Astrocyte (in vitro differentiated cells and primary cell): ENCODE data around the gene MCM8. TPM values are rescaled to one million over a fixed set of nuclear protein-coding genes. Genes with fewer than 3 reads are reported as not detected.

ENCODE experiments used
- DNase-seq: peaks from one replicate; pipeline ENCODE4 v3.0.0-alpha.2; 2010; ENCODE audit warnings: low read depth
- FAIRE-seq: peaks from 2 replicates; lab custom pipeline; 2011; peaks lifted over from hg19 to GRCh38; lab: Jason Lieb, UNC
- H2AFZ ChIP-seq: 2 replicates; pipeline ENCODE4 v1.6.0; 2012; ENCODE audit warnings: low read depth, low read length, inconsistent platforms
- H3K27ac ChIP-seq: 2 replicates; pipeline ENCODE4 v1.5.1; 2011; ENCODE audit warnings: low read depth, low read length, inconsistent platforms
- H3K27me3 ChIP-seq: 2 replicates; pipeline ENCODE4 v1.6.0; 2011; ENCODE audit warnings: low read length, inconsistent platforms; ENCODE audit not compliant: insufficient read depth
- H3K36me3 ChIP-seq: 2 replicates; pipeline ENCODE4 v1.5.1; 2011; ENCODE audit warnings: low read length, inconsistent platforms; ENCODE audit not compliant: insufficient read depth
- H3K4me1 ChIP-seq: 2 replicates; pipeline ENCODE4 v1.5.1; 2011; ENCODE audit warnings: low read length, inconsistent platforms; ENCODE audit not compliant: insufficient read depth
- H3K4me2 ChIP-seq: 2 replicates; pipeline ENCODE4 v1.6.0; 2012; ENCODE audit warnings: low read length, inconsistent platforms
- H3K4me3 ChIP-seq: 2 replicates; pipeline ENCODE4 v1.5.1; 2011; ENCODE audit warnings: low read depth, mild to moderate bottlenecking, low read length, inconsistent platforms; ENCODE audit not compliant: insufficient read depth
- H3K79me2 ChIP-seq: 2 replicates; pipeline ENCODE4 v1.6.0; 2012; ENCODE audit warnings: mild to moderate bottlenecking, low read length, inconsistent platforms; ENCODE audit not compliant: insufficient read depth
- H3K9ac ChIP-seq: 2 replicates; pipeline ENCODE4 v1.6.0; 2012; ENCODE audit warnings: mild to moderate bottlenecking, low read length, inconsistent platforms
- H3K9me3 ChIP-seq: 2 replicates; pipeline ENCODE4 v1.5.1; 2012; ENCODE audit warnings: low read depth, mild to moderate bottlenecking, low read length, inconsistent platforms; ENCODE audit not compliant: insufficient read depth
- H4K20me1 ChIP-seq: 2 replicates; pipeline ENCODE4 v1.6.0; 2012; ENCODE audit warnings: low read length, inconsistent platforms; ENCODE audit not compliant: insufficient read depth
- H3K27ac Mint-ChIP-seq: one replicate; pipeline ENCODE4 v1.8.0; 2021; ENCODE audit warnings: mild to moderate bottlenecking, mixed read lengths; ENCODE audit not compliant: unreplicated experiment
- H3K27me3 Mint-ChIP-seq: one replicate; pipeline ENCODE4 v1.8.0; 2021; ENCODE audit warnings: low read depth, mixed read lengths; ENCODE audit not compliant: unreplicated experiment
- H3K36me3 Mint-ChIP-seq: one replicate; pipeline ENCODE4 v1.8.0; 2021; ENCODE audit warnings: low read depth, mixed read lengths; ENCODE audit not compliant: unreplicated experiment
- H3K4me1 Mint-ChIP-seq: one replicate; pipeline ENCODE4 v1.8.0; 2021; ENCODE audit warnings: low read depth, mixed read lengths; ENCODE audit not compliant: unreplicated experiment
- H3K4me3 Mint-ChIP-seq: one replicate; pipeline ENCODE4 v1.8.0; 2021; ENCODE audit warnings: mild to moderate bottlenecking, moderate library complexity, mixed read lengths; ENCODE audit not compliant: unreplicated experiment
- H3K9me3 Mint-ChIP-seq: one replicate; pipeline ENCODE4 v1.8.0; 2021; ENCODE audit warnings: mild to moderate bottlenecking, mixed read lengths; ENCODE audit not compliant: unreplicated experiment
- CTCF ChIP-seq: IDR thresholded peaks from 2 replicates; pipeline ENCODE4 v1.5.1; 2011; ENCODE audit warnings: low read depth, mild to moderate bottlenecking, inconsistent platforms, low read length, moderate library complexity; ENCODE audit not compliant: insufficient read depth
- EZH2 ChIP-seq: IDR thresholded peaks from 2 replicates; pipeline ENCODE4 v1.6.1; 2012; ENCODE audit warnings: mild to moderate bottlenecking, low read length, inconsistent platforms; ENCODE audit not compliant: insufficient read depth
- total RNA-seq: library from RNA; stranded (reverse); gene quantifications from 2 replicates; pipeline ENCODE4 v1.2.1, GENCODE V29; 2021

Gene MCM8
- total RNA-seq, 1 donor from 2014 or later = 5.7 TPM

- H4K20me1 ChIP-seq = no peaks in the 10 kb centered on the region
- DNase-seq (no peak), FAIRE-seq (no peak)
- no peaks in the 10 kb centered on the region for H3K36me3 Mint-ChIP-seq
- no peak overlapping the region for H3K4me3 ChIP-seq
- no peak overlapping the region for H3K4me2 ChIP-seq
- peaks cover 2% of the 10 kb centered on the region for H3K9me3 Mint-ChIP-seq
- no peaks in the 10 kb centered on the region for H3K36me3 ChIP-seq
- no peaks in the 10 kb centered on the region for H3K4me1 Mint-ChIP-seq
- H3K27me3 Mint-ChIP-seq = peaks cover 7% of the 10 kb centered on the region
- H3K27ac ChIP-seq = no peak overlapping the region
- no peaks in the 10 kb centered on the region for H3K9me3 ChIP-seq
- no peak overlapping the region for H3K9ac ChIP-seq
- TF ChIP-seq EZH2 = no peak
- no peaks in the 10 kb centered on the region for H3K4me1 ChIP-seq
- H3K79me2 ChIP-seq = no peaks in the 10 kb centered on the region
- H3K4me3 Mint-ChIP-seq = no peak overlapping the region
- H3K27me3 ChIP-seq = peaks cover 8% of the 10 kb centered on the region
- H2AFZ ChIP-seq = no peak overlapping the region
- H3K27ac Mint-ChIP-seq = no peak overlapping the region
Observed at GRCh38 chr20:5927749-5928462, 22.5 kb upstream of the MCM8 start.

GRCh38 chr20:5928836-5929715 lies 21.4 kb upstream of the MCM8 start:
- H3K4me3 Mint-ChIP-seq = no peak overlapping the region
- FAIRE-seq = no peak

More at GRCh38 chr20:5928836-5929715, 21.4 kb upstream of the MCM8 start:
- TF ChIP-seq EZH2 (no peak), CTCF (no peak)
- no peaks in the 10 kb centered on the region for H3K79me2 ChIP-seq
- Mint-ChIP-seq H3K27me3 (peaks cover 5% of the 10 kb centered on the region), H3K27ac (no peak overlapping the region), H3K4me1 (no peaks in the 10 kb centered on the region), H3K36me3 (no peaks in the 10 kb centered on the region), H3K9me3 (no peaks in the 10 kb centered on the region)
- H3K4me3 ChIP-seq = no peak overlapping the region
- no peaks in the 10 kb centered on the region for H3K4me1 ChIP-seq
- no peak overlapping the region for H3K4me2 ChIP-seq
- H3K9ac ChIP-seq = no peak overlapping the region
- H2AFZ ChIP-seq = no peak overlapping the region
- H3K9me3 ChIP-seq = no peaks in the 10 kb centered on the region
- no peak overlapping the region for H3K27ac ChIP-seq
- no peak for DNase-seq
- no peaks in the 10 kb centered on the region for H3K36me3 ChIP-seq
- H4K20me1 ChIP-seq = no peaks in the 10 kb centered on the region
- H3K27me3 ChIP-seq = peaks cover 8% of the 10 kb centered on the region
